Measurements from ENCODE around the gene RSPO1. TPM values are rescaled to one million over a fixed set of nuclear protein-coding genes. Genes with fewer than 3 reads are reported as not detected.

Gene RSPO1
- total and polyA plus RNA-seq, 2 of the 4 experiments (the other 2 are of a cell fraction) = not detected

- no peaks in the 10 kb centered on the region for H3K9me3 ChIP-seq (ENCODE audit: control insufficient read depth, insufficient read depth, low read length)
- no peak overlapping the region for H2AK5ac ChIP-seq (ENCODE audit: low read depth, low read length)
- DNase-seq = no peak
- TF ChIP-seq POLR2A (IDR thresholded peaks at IDR 0.05; ENCODE audit: low read depth, low read length) (no peak), CHD1 (IDR thresholded peaks at IDR 0.05; ENCODE audit: low read depth, low read length) (no peak), RAD21 (IDR thresholded peaks at IDR 0.05; ENCODE audit: low read length) (no peak), MAFK (IDR thresholded peaks at IDR 0.05; ENCODE audit: low read depth, low read length) (no peak), SMC3 (IDR thresholded peaks at IDR 0.05; ENCODE audit: low read depth, low read length) (no peak), MAZ (IDR thresholded peaks at IDR 0.05; ENCODE audit: borderline replicate concordance, low read depth, low read length) (no peak)
- no peak overlapping the region for H3K23ac ChIP-seq (ENCODE audit: low read depth, low read length)
- no peak overlapping the region for H2BK15ac ChIP-seq (ENCODE audit: low read depth, low read length)
- dilution Hi-C loops (cut with HindIII; ENCODE audit: low sequenced_read_pairs, unreplicated experiment) (no loop called here), in situ Hi-C loops (cut with MboI; ENCODE audit: low sequenced_read_pairs) (no loop called here), intact Hi-C loops (cut with micrococcal nuclease) (no loop called here)
- CTCF ChIA-PET = interaction anchor here (0.9 kb wide), 1 partner anchor 64 kb away, joined by 3 read pairs; no protein-coding TSS in a partner anchor
- no peak overlapping the region for H3K14ac ChIP-seq (replicated peaks; ENCODE audit: low read depth, low read length)
- no TSS peak for BruUV-seq (replicated peaks)
- H3K9ac ChIP-seq (ENCODE audit: low read depth, low read length) = no peak overlapping the region
- no peaks in the 10 kb centered on the region for H3K79me1 ChIP-seq (ENCODE audit: low read depth in 1 of 2, low read length in 2 of 2)
- H4K20me1 ChIP-seq (ENCODE audit: insufficient read depth, low read length) = no peaks in the 10 kb centered on the region
- no peak overlapping the region for H3K4me2 ChIP-seq (ENCODE audit: low read depth, low read length)
- H3K27me3 ChIP-seq (ENCODE audit: control insufficient read depth, insufficient read depth, low read length) = peaks cover 50% of the 10 kb centered on the region
- WGBS, 2 experiments (ENCODE audit: extremely low coverage in 2 of 2, insufficient read length in 1 of 2) = 32% methylated on average over 12 of the region's 17 CpGs; no CpG with 5 or more reads in 1 of the 2 experiments
- H3K18ac ChIP-seq (ENCODE audit: low read depth, low read length) = no peak overlapping the region
- no peak overlapping the region for H3K4ac ChIP-seq (ENCODE audit: low read depth, low read length)
- H2AK9ac ChIP-seq (replicated peaks; ENCODE audit: low read depth, low read length, poor library complexity) = no peak overlapping the region
- H2BK5ac ChIP-seq (ENCODE audit: low read depth, low read length, poor library complexity, severe bottlenecking) = no peak overlapping the region
- H3K27ac ChIP-seq (ENCODE audit: insufficient read depth, low read length) = no peak overlapping the region
- H2AFZ ChIP-seq (replicated peaks; ENCODE audit: low read length, poor library complexity) = no peak overlapping the region
- H4K5ac ChIP-seq (ENCODE audit: low read depth, low read length) = no peak overlapping the region
- no peak overlapping the region for H3K56ac ChIP-seq (ENCODE audit: extremely low read depth, insufficient read depth, low read length)
- no peaks in the 10 kb centered on the region for H3K4me1 ChIP-seq (ENCODE audit: control insufficient read depth, insufficient read depth, low read length)
- POLR2A ChIA-PET (ENCODE audit: unreplicated experiment) = no interaction called here
- no peak overlapping the region for H3K4me3 ChIP-seq (ENCODE audit: insufficient read depth, low read depth, low read length)
- no peak overlapping the region for H2BK120ac ChIP-seq (ENCODE audit: low read depth, low read length)
- H2BK20ac ChIP-seq (ENCODE audit: low read depth, low read length) = no peak overlapping the region
- no peaks in the 10 kb centered on the region for H3K9me1 ChIP-seq (ENCODE audit: insufficient read depth, low read length)
- H3K36me3 ChIP-seq (ENCODE audit: control insufficient read depth, insufficient read depth, low read length) = no peaks in the 10 kb centered on the region
- H4K8ac ChIP-seq (ENCODE audit: low read depth in 2 of 2, low read length in 2 of 2) = no peak overlapping the region
- no peak overlapping the region for H4K91ac ChIP-seq (ENCODE audit: insufficient read depth, low read depth, low read length)
- ATAC-seq (ENCODE audit: low read depth) = no peak
These were observed 32.5 kb upstream of the RSPO1 start for GRCh38 chr1:37667023-37667671.

All from IMR-90 (cell line).